HCEC 1CT (cell line): Measurements from ENCODE around the gene METAP2.
"Not testable (repeated sequence)": the region's sequence is repeated elsewhere in the genome, so short reads cannot be mapped to it uniquely, and the experiment has no call there.

Experiments
- DNase-seq: peaks from one replicate; pipeline ENCODE4 v3.0.0-alpha.2; 2017

Gene METAP2

GRCh38 chr12:95463050-95463449 lies 10.9 kb upstream of the METAP2 start:
- no peak for DNase-seq

- DNase-seq: not testable (repeated sequence)
Measured at GRCh38 chr12:95463776-95464175, 10.2 kb upstream of the METAP2 start.

GRCh38 chr12:95465275-95465674 lies 8.7 kb upstream of the METAP2 start:
- DNase-seq: no peak

GRCh38 chr12:95470300-95470699 lies 3.7 kb upstream of the METAP2 start:
- no peak for DNase-seq

GRCh38 chr12:95473231-95473883 lies 595 bp upstream of the METAP2 start:
- peak; percentile 35 for DNase-seq

GRCh38 chr12:95474660-95474958 lies 657 bp downstream of the METAP2 start:
- DNase-seq: no peak

- DNase-seq: no peak
Measured at GRCh38 chr12:95480230-95480629, 6.3 kb downstream of the METAP2 start.

- DNase-seq: no peak
Measured at GRCh38 chr12:95481072-95481471, 7.1 kb downstream of the METAP2 start.

GRCh38 chr12:95481888-95482287 lies 7.9 kb downstream of the METAP2 start:
- no peak for DNase-seq

GRCh38 chr12:95482564-95482963 lies 8.6 kb downstream of the METAP2 start:
- DNase-seq: not testable (repeated sequence)

GRCh38 chr12:95484524-95484923 lies 10.6 kb downstream of the METAP2 start:
- DNase-seq: no peak

GRCh38 chr12:95487024-95487423 lies 13.1 kb downstream of the METAP2 start:
- DNase-seq: no peak

- no peak for DNase-seq
Measured at GRCh38 chr12:95492462-95492861, 18.5 kb downstream of the METAP2 start.

- DNase-seq: no peak
Measured at GRCh38 chr12:95494888-95495287, 20.9 kb downstream of the METAP2 start.

GRCh38 chr12:95495433-95495832 lies 21.5 kb downstream of the METAP2 start:
- DNase-seq: no peak

GRCh38 chr12:95497031-95497430 lies 23.1 kb downstream of the METAP2 start:
- DNase-seq: no peak

- DNase-seq: no peak
Measured at GRCh38 chr12:95498968-95499367, 25.0 kb downstream of the METAP2 start.

- no peak for DNase-seq
Measured at GRCh38 chr12:95499772-95500171, 25.8 kb downstream of the METAP2 start.

- no peak for DNase-seq
Measured at GRCh38 chr12:95504140-95504539, 30.2 kb downstream of the METAP2 start.

- no peak for DNase-seq
Measured at GRCh38 chr12:95505039-95505438, 31.1 kb downstream of the METAP2 start.

GRCh38 chr12:95506707-95507523 lies 33.0 kb downstream of the METAP2 start:
- DNase-seq: no peak

GRCh38 chr12:95509300-95509699 lies 35.3 kb downstream of the METAP2 start:
- no peak for DNase-seq

GRCh38 chr12:95511977-95512376 lies 38.0 kb downstream of the METAP2 start:
- no peak for DNase-seq

- DNase-seq: no peak
Measured at GRCh38 chr12:95513599-95513998, 39.6 kb downstream of the METAP2 start.

GRCh38 chr12:95515197-95515596 lies 41.2 kb downstream of the METAP2 start:
- DNase-seq: no peak
